ENCODE measurements around the gene CDIP1.

The CDIP1 gene

DNA sequence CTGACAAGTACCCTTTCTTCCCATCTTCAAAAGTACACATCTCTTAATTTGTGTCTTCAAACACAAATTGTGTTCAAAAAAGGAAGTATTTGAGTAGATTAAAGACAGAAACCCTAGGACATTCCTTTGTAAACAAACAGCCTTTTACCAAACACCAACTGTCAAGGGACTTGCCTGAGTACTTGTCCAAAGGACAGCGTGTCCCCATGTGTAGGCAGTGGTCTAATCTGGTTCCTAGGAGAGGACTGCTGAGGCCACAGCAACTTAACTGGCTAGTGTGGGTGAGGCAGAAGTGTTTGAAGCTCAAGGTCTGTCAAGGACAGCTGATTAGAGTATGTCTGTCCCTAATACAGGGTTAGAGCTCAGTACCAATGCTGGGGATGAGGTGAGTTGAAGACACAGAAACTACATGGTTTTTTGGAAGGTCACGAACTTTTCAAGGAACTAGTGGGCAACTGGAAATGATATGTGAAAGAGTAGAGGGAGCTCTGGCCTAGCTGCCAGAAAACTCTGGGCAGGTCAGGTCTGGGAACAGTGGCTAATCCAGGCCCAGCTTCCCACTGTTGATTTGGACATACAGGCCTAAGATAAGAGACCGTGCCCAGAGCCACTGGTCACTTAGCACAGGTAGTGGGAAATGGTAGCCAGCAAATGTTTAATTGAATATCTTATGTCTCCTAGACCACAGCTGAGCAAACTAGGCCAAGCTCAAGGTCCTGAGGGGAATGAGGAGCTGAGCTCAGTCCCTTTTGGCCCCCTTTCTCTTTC is 52.3 kb downstream of the CDIP1 start:
- DNase-seq: no peak

DNA sequence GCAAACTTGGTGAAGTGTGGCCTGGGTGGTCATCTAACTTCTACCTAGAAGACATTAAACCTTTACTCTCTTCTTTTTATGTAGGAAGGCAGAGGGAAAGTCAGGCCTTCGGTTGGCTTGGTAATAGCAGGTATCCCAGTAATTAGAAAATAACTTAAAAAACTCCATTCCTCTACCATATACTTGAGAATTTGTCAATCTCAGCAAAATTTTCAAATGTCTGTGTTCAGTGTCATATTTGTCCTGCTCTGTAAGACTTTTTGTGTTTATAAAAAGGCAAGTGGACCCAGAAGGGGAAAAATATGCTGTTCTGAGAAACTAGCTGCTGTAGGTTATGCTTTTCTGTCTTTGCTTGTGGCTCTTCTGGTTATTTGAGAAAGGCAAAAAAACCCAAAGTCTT is 56.6 kb downstream of the CDIP1 start:
- DNase-seq: no peak

- DNase-seq: no peak
Observed at GRCh38 chr16:4481526-4481925, 57.0 kb downstream of the CDIP1 start.

DNA sequence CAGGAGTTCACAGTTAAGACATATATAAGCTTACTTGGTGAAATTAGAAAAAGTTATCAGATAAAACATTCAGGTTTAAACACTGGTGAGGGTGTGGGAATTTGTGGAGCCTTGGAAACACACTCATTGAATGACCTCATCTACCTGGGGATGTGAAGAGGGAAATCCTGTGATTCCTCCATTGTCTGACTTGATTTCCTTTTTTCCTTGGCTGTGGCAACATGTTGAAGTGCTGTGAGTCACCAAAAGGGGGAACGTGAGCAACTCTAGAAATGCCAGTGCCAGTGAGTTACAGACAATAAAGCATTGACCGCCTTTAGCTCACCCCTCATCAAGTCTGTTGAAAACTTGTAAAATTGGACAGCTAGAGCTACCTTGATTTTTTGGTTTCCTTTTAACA is 60.6 kb downstream of the CDIP1 start:
- DNase-seq: peak; percentile 39

- DNase-seq: peak; percentile 93
Observed at GRCh38 chr16:4475880-4476788, 62.4 kb downstream of the CDIP1 start, which contains the start of gene HMOX2. Gene HMOX2, plus strand, starts transcription at chr16:4476398. Its CDS starts 29,127 bp downstream, at chr16:4505525.

GRCh38 chr16:4474192-4474961 is 64.2 kb downstream of the CDIP1 start, which contains the start of gene NMRAL1:
Gene NMRAL1, minus strand, starts transcription at chr16:4474625. Its CDS starts 493 bp downstream, at chr16:4474132.
- peak; percentile 88 for DNase-seq

DNA sequence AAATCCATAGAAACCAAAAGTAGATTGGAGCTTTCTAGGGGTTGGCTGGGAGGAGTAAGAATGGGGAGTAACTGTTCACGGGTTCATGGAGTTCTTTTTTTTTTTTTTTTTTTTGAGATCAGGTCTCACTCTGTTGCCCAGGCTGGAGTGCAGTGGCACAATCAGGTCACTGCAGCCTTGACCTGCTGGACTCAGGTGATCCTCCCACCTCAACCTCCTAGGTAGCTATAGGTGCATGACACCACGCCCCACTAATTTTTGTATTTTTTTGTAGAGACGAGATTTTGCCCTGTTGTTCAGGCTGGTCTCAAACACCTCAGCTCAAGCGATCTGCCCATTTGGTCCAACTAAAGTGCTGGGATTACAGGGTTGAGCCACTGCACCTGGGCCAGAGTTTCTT is 65.7 kb downstream of the CDIP1 start:
- no peak for DNase-seq

GRCh38 chr16:4471869-4472268 is 66.7 kb downstream of the CDIP1 start:
- DNase-seq: no peak

GRCh38 chr16:4468972-4469371 is 69.6 kb downstream of the CDIP1 start:
- DNase-seq: no peak

GRCh38 chr16:4467916-4468315 is 70.7 kb downstream of the CDIP1 start:
- no peak for DNase-seq

DNA sequence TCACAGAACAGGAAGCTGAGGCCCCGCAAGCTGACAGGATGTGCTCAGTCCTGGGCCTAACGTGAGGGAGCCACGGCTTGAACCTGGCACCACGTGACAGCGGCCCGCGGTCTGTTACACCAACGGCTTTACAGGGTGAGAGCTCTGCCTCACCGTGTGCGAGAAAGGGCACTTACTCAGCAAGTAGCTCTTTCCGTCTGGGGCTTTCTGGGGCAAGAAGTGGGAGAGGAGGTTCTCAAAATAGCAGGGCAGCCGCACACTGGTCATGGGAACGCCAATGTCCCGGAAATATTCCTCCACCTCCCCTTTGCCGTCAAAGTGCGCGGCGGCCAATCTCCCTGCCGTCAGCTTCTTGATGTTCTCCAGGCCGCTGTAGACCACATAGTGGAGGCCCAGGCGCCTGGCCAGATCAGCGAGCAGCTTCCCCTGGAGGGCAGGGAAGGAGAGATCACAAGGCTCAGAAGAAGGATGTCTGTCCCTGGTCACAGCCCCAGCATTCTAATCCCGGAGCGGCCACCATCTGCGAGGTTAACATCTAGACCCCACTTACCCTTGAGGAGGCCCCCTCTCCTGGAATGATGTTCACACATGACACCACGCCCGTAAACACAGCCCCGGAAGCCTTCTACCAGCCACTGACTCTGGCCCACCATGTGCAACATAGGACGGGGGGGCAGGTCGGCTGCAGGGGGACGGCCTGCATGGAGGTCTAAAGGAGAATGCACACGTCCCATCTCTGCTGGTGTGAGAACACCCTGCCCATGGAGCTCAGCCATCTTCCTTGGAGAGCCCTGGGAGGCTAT is 72.4 kb downstream of the CDIP1 start:
- peak; percentile 63 for DNase-seq

- no peak for DNase-seq
Observed at GRCh38 chr16:4463522-4464163, 74.9 kb downstream of the CDIP1 start.

DNA sequence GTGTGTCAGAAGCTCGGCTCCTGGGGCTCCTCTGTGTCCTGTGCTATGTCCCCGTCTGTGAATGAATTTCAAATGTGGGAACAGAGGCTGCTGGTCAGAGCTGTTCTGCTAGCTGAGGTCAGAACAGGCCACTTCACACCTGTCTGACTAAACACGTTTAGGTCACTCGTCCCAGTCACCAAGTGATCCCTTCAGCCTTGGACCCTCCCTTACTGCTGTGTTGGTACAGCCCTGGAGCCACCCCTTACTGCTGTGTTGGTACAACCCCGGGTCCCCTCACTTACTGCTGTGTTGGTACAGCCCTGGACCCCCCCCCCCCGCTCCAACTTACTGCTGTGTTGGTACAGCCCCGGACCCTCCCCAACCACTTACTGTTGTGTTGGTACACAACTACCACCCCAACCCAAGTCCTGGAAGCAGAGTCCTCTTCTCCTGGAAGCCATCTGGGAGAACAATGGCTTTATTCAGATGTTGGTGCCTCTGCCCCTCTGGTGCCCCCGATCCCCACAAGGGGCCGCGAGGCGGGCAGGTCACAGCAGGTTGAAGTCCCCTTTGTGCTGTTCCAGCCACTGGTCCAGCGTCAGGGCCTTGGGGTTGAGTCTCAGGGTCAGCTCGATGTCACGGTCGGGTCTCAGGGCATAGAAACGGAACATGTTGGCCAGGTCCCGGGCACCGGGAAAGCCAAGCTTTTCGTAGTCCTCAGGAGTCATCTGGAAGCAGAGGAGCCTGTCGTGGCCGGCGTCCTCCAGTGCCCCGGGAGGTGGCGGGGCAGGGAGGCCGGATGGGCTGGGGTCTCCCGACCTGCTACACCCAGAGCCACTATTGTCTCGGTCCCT is 77.1 kb downstream of the CDIP1 start:
- DNase-seq: no peak

- no peak for DNase-seq
Observed at GRCh38 chr16:4460936-4461249, 77.7 kb downstream of the CDIP1 start.
